ENCODE measurements around the gene PSMB7.

PSMB7 gene

DNA sequence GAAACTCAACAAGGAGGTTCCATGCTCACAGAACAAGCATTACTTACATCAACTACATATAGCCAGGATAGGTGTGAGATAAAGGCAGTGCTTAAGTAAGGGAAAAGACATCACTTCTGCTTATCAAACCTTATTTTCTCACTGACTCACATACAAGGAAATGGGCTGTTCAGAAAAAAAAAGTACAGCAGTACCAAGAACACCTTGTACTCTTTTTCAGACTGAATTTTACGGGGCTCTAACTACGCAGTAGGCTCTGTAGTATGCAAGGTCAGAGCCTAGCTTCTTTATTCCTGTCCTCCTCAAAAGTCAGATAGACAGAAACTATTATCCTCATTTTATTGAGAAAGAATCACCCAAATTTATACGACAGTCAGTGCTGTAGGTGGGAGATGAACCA, 5.8 kb downstream of the PSMB7 start:
- DNase-seq = no peak

DNA sequence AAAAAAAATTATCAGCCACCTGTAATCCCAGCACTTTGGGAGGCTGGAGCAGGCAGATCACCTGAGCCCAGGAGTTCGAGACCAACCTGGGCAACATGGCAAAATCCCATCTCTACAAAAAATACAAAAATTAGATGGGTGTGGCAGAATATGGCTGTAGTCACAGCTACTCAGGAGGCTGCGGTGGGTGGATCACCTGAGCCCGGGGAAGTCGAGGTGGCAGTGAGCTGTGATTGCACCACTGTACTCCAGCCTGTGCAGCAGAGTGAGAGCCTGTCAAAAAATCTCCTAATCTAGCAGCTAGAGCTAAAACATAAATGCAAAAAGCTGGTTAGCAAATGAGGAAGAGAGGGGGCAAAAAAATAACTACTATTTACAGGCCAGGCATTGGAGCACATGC, 12.0 kb downstream of the PSMB7 start:
- no peak for DNase-seq

DNA sequence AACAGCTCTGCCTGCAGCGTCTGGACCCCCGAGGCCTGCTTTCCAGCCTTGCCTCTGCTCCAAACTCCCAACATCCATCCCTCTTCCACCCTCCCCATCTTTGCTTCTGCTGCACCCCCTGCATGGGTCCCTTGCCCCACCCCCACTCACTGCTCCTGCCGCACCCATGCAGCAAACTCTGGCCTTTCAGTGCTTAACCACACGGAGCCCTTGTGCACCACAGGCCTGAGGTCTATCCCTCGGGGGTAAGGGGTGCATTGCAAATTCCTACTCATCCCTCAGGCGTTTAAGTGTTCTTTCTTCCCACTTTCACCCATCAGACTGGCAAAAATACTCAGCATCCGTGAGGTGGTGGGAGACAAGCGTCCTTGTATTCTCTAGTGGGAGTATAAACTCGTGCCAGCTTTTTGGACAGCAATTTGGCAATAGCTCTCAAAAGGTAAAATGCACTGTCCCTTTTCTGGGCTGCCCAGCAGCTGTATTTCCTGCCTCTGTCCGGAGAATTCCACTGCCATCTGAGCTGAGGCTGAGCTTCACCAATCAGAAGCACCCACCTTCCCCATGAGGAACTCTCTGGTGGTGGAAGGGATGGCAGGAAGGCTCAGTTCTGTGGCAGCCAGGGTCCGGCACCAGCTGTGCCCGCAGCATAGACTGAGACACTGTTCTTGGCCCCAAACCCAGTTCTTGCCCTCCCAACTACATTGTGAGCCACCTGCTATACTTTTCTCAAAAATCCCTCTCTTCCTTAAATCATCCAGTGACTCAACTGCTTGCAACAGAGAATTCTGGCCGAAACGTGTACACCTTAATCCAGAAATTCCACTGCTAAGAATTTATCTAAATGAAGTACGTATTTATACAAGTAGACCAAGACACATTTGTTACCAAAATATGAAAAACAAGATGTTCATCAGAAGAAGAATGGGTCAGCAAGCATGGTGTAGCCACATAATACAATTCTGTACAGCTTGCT, 15.0 kb downstream of the PSMB7 start:
- DNase-seq = no peak

DNA sequence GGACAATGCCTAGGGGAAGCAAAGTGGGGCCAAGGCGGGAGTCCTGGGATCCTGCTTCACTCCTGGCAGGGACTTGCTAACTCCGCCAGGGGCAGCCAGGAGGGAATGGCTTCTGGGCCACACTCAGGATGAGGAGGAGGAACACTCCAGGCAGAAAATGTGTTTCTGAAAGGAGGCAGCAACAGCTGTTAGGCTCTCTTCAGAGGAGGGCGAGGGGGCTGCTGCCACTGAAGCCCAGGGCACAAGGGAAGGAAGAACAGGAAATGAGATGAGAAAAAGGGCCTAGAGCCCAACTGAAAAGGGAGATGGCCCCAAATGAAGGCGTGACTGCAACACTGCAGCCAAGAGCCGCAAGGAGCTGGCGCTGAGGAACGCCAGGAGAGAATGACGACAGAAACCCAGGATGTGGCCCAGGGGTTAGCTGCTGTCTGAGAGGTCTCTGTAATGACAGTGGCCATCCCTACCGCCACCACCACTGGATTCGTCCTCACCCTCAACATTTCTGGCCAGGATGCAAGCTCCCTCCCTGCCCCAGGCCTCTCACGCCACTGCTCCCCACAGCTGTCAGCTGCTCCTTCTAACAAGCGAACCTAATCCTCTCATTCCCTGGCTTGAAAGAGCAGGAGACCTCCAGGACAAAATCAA, 15.8 kb downstream of the PSMB7 start:
- DNase-seq = no peak

DNA sequence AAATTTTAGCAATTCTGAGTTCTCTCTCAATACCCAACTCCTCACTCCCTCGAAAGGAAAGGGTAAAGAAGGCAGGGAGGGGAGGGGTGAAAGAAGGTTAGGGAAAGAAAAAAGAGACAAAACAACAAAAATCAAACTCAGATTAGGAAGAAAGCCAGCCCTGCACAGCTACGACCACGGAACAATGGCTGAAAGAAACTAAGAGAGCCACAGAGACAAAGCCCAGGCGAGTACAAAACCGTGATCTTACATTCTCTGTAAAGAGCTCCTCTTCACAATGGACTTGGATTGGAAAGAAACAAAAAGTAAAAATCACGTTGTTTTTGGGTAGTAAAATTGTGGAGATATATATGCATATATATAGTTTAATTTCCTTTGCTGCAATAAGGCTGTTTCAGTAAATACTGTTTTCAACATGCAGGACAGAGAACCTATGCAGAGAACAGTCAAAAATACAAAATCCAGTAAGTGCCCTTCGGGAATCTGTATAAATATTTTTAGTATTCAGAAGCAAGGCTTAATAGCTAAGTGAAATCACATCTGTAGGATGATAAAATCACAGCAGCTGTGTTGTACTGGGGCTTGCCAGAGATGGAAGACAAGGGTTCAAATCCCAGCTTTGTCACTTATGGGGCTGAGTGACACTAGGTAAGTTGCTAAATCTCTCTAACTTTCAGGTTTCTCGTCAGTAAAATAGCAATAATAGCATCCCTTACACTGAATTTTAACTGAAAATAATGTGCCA, 16.9 kb downstream of the PSMB7 start:
- no peak for DNase-seq

DNA sequence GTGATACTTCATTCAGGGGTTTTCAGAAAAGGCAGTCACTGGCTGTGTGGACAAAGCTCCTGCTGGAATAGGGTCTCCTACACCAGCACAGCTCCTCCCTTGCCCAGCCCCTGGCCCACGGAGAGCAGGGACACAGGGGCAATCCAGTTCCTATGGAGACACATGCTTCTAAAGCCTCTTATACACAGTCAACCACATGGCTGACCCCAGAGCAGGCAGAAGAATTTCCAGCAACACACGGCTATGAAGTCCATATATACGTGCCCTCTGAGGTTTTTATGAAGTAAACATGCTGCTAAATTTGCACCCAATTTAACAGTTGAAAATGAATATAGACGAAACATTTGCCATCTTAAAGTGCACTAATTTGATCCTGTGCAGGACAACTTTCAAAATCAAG, 19.4 kb downstream of the PSMB7 start:
- no peak for DNase-seq

DNA sequence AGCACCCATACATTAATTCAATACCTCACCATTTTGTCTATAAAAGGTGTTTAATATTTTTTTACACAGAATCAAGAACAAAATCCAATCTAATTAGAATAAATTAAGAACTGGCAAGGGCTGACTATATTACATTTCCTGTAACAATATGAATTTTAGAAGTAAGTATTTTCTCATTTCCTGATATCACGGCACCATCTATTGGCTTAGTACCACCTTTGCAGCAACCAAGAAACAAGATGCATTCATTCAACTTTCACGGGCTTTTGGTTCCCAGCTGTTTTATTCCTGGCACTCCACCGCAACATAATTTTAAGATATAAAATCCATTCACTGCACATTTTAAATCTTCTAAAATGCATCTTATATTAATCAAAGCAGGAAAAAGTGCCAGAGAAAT, 20.6 kb downstream of the PSMB7 start:
- no peak for DNase-seq

DNA sequence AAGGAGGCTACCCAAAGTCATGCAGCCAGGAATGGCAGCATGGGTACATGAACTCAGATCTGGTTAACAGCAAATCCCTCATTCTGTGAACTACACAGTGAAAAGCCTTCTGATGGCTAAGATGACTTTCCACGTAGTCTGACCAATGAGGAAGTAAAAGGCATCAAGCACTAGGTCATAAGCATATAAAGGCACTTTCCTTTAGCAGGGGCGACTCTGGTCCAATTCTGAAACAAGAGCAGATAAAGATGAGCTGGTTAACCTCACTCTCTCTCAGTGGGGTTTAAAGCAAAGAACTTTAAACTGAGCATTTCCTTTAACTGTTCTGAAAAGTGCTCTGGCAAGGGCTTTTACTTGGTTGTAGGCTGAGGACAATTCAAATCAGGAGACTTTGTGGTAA, 21.1 kb downstream of the PSMB7 start:
- no peak for DNase-seq

DNA sequence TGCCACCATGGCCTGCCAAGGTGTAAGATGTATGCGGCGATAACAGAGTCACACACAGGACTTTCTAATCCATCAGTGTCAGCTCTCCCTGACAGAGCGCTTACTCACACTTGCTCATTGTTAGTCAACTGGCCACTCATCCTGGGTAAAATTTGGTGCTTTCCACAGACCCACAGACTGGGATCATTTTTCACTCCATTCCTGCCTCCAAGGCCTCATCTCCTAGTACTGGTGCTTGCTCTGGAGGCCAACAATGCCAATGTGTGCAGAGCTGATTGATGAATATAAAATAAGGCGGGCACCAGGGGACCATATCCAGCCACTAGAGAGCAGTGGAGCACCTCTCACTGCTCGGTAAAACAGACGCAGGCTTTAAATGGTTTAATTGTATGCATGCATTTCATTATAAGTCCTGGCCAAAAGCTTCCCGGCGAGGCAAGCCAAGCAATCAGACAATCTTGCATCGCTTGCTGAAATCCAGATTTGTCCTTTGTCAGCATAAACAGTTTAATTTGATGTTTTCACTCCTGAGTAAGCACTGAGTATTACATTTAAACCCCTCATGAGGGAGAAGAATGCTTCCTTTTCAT, 22.3 kb downstream of the PSMB7 start:
- DNase-seq = peak in 1 of 2 experiments; percentile 61

DNA sequence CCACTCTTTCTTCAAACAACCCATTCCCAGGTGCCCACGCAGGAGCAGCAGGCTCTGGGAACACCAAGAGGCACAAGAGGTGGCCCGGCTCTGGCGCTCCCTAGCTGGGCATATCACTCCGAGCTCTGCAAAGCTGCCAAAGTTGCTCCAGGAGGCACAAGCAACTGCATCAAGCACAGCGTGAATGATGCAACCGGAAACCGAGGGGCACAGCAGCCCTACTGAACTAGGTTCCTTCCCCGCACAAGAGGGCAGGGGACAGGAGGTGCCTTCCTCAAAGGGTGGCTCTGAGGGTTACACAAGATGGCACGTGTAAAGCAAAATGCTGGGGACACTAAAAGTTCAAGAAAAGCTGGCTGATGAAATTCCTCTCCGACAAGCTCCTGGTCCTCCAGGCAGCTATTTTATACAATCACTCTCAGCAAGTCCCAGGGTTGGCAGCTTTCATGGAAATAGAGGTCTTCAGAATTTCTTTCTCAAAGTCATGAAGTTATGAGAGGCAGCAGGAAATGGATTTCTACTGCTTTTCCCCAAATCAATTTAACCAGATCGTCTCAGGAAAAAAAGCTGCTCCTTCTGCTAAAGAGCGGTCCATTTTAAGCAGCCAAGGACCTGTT, 22.9 kb downstream of the PSMB7 start:
- DNase-seq = no peak

DNA sequence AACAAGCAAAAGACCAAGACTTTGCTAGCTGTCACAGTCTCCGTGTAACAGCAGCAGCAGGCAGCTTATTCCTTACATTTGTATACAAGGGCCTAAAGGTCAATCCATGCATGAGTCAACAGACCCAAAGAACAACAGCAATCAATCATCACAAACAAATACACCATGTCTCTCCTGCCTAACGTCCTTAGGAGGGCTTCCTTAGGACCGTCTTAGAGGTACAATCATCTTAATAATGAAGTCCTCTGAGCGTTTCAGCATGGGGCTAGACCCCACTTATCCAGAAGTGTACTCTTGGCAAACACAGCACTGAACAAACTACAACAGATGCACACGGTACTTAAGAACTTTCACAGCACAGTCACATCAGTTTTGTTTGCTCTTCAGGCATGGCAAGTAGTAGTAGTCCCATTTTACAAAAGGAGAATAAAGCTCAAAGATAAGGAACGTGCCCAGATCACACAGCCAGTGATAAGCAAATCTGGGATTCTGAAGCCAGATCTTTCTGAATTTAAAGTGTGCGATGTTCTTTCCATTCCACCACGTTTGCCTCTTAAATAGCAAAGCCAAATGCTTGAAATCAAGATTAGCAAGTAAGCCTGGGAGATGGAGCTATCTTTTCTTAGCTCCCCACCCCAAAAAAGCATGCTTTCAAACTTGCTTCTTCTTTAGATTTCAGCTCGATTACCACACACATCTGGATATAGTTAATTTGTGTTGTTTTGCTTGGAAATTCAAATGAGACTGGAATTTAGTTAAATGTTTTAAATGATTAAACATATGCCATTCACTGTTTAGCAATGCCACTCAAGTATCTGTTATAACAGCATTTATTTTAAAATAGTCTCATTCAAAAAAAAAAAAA, 24.2 kb downstream of the PSMB7 start:
- DNase-seq = peak; percentile 30 to 77

DNA sequence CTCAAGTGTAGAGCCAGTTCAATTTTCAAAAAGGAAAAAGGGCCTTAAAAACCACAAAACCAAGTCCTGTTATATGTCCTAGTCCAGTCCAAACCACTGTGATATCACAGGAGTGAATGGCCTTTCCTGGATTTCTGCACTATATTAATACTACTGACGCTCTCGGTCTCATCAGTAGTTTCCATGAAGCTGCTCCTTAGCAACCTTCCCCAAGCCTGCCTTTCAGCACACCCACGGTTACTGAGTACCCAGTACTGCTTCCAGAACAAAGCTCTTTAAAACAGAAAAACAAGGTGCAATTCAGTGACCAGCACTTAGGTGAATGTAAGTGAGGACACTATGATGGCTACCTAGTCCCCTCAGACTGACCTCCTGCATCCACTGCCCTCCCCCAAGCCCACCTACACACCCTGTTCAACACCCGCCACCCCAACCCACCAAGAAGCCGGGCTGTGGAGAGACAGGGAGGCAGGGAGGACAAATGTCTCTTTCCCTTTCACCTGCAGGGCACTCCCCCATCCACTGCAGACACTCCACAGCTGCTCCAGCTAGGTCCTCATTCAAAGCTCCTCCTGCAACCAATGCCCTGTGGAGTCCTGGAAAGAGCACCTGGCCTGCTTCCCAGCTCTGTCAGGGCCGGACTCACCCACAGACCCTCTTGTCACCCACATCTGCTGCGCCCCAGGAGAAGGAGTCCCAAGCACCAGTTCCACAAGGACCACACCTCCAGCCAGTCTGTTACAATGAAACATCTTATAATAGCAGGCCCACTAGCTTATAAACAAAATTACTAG, 25.9 kb downstream of the PSMB7 start:
- DNase-seq = no peak

DNA sequence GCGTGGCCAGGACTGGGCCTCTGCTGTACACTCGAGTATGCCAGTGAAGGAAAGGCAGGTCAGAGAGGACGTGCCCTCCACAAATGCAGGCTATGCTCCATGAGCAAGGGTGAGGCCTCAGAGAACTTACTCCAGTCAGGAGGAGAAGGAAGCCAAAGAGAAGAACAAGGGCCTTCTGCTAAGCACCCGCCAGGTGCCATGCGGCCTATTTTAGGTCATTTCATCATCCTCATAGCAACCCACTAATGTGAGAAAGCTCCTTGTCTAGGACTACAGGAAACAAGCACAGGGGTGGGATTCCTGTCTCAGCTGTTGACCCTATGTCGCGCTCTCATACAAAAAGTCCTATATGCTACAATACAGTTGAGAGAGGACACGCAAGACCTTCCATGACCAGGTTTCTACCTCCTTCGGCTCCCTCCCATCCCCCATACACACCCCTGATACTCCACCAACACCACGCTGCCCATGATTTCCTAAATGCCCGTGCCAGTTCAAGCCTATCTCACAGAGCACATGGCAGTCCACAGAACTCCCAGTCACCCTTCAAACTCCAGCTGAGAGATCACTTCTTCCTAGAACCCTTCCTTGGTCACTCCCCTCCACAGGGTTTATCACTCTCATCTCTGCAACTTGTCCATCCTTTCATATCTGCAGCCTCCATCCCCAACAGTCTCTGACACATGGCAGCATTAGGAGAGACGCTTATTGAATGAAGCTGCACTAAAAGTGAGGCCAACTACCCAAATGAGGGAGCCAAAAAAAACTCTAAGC, 26.8 kb downstream of the PSMB7 start:
- no peak for DNase-seq

DNA sequence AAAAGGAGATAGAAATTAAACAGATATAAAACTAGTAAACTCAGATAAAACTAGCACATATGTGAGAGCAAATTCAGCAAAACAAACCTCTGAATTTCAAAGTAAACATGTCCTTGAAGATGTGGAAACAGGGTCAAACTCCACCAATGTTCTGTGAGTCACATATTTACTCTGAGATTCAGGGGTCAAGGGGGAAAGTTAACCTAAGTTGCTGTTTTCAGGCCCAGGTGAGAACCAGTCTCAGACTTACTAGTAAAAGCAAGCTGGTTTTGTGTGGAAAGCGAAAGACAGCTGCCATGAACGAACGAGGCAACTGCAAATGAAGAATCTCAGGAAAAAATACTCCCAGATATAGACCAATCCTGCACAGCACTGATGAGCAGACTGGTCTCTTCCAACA, 29.0 kb downstream of the PSMB7 start:
- no peak for DNase-seq

DNA sequence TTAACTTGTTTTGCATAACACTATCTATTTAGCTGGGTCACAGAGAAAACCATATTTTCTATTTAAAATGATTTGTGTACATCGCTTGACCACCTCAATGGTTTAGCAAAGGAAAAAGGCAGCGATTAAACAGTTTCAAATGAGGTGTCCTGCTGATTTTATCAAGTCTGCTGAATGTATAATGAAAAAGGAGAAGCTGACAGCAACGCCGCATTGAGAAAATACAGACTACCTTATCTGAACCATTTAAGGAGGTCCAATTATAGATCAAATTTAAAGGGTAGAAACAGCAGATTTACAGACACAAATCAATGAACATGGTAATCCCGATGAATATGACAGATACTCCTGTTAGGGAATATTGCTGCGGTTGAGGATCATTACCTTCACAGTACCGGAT, 29.6 kb downstream of the PSMB7 start:
- no peak for DNase-seq

DNA sequence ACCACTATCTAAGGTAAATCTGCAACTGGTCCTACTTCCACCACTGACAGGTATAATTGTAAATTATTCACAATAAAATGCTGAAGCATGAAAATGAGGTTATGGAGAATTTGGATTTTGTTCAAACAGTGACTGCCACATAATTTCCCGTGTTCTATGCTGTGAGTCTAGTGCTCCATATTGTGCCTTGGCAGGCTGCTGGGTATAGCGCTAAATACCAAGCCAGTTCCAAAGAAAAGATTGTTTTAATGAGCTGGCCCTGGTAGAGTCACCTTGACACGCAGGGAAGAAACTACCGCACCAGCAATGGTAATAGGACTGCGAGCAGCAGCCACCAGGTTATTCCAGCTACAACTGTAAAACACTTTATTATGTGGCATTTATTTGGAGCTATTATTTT, 30.4 kb downstream of the PSMB7 start:
- no peak for DNase-seq

DNA sequence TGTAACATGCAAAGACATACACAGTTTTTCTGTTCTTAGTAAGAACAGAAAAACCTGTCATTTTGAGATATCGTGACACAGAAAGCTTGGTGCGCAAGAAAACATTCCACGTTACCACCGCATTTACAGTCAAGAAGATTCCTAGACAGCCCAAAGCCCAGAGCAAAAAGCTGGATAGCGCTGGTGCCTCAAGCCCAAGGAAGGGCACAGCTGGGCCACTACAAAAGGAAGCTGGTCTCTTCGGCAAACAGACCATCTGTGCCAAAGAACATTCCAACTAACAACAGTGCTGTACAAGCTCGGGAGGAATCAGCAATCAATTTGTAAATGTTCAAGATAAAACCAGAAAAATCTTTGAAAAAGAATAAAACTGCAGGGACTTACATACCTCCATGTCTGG, 31.0 kb downstream of the PSMB7 start:
- DNase-seq = peak in 1 of 2 experiments; percentile 54

DNA sequence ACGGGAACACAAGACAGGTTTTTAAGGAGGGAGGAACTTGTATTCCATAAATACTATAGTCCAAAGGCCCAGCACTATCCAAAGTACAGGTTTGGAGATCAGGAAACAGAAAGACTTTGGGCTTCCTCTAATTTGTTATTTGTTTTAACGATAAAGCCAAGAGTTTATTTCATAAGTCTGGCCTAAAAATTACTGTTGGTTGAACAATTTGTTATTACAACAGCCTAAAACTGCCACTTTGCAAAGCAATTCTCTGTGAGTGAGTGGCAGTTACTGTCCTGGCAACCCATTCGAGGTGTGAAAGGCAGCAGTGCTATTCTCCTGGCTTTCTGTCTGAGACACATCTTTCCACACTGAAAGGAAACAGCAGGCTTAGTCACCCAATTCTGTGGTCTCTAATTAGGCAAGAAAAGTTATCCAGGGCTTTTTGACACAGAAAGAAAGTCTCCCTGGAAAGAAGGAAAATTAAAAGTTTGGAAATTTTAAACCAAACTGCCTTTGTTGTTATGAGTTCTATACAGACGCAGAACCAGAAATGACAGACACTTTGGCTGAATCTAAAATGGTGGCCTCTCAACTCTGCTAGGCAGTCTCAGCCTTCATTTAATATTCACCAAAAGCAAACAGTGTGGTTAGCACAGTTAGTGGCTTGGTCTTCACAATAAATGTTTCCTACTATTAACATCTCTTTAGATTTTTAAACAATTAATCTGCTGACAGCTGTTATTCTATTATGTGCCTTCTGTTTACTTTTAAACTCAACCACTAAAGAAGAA, 33.9 kb downstream of the PSMB7 start:
- DNase-seq = no peak

Measured in NCI-H524 (cell line).